SU-DHL-6 (cell line): ENCODE results near the gene SIDT2.

Experiments used
- H2AFZ ChIP-seq: fragments of 200-600 bp; sonication (generic); 2 replicates; pipeline ENCODE4 v1.6.1; 2014; ENCODE audit warnings: low read depth, mild to moderate bottlenecking, moderate library complexity, mixed read lengths, antibody characterized with exemption, low read length; ENCODE audit not compliant: severe bottlenecking
- H3F3A ChIP-seq: fragments of 200-600 bp; shearing (Covaris generic); 2 replicates; pipeline ENCODE4 v1.6.0; 2016; ENCODE audit warnings: antibody characterized with exemption, mild to moderate bottlenecking; ENCODE audit not compliant: insufficient read depth
- H3K27ac ChIP-seq: fragments of 200-600 bp; sonication (generic); 2 replicates; pipeline ENCODE4 v1.5.1; 2016; ENCODE audit warnings: low read depth, mild to moderate bottlenecking, low read length, moderate library complexity, mixed read lengths
- H3K27me3 ChIP-seq: fragments of 200-600 bp; sonication (generic), shearing (Covaris generic); 2 replicates; pipeline ENCODE4 v1.6.0; 2014; ENCODE audit warnings: mild to moderate bottlenecking, low read length
- H3K36me3 ChIP-seq: fragments of 200-600 bp; sonication (generic); 2 replicates; pipeline ENCODE4 v1.6.1; 2014; ENCODE audit warnings: mild to moderate bottlenecking, low read length, mixed read lengths
- H3K4me2 ChIP-seq: fragments of 300-600, 200-600 bp; shearing (Covaris generic), sonication (generic); 2 replicates; pipeline ENCODE4 v1.6.0; 2014; ENCODE audit warnings: low read length, low read depth, mild to moderate bottlenecking; ENCODE audit not compliant: poor library complexity, severe bottlenecking
- H3K4me3 ChIP-seq: fragments of 200-600 bp; sonication (generic); 2 replicates; pipeline ENCODE4 v1.5.1; 2014; ENCODE audit warnings: antibody characterized with exemption, low read length, mild to moderate bottlenecking, mixed read lengths; ENCODE audit not compliant: insufficient read depth, poor library complexity, severe bottlenecking
- H3K79me2 ChIP-seq: fragments of 200-600 bp; sonication (generic); 2 replicates; pipeline ENCODE4 v1.6.1; 2014; ENCODE audit warnings: mild to moderate bottlenecking, low read length, moderate library complexity; ENCODE audit not compliant: insufficient read depth
- H3K9ac ChIP-seq: fragments of 200-600 bp; sonication (generic); 2 replicates; pipeline ENCODE4 v1.7.0; 2014; ENCODE audit warnings: mild to moderate bottlenecking, low read length
- H3K9me2 ChIP-seq: fragments of 200-600 bp; sonication (generic); replicated peaks from 2 replicates; pipeline ENCODE4 v1.6.1; 2014; ENCODE audit warnings: low read length; ENCODE audit not compliant: insufficient read depth
- H3K9me3 ChIP-seq: fragments of 200-600 bp; sonication (generic); 2 replicates; pipeline ENCODE4 v1.6.1; 2014; ENCODE audit warnings: low read length, mixed read lengths; ENCODE audit not compliant: insufficient read depth
- H4K20me1 ChIP-seq: fragments of 200-600 bp; sonication (generic); 2 replicates; pipeline ENCODE4 v1.6.1; 2014; ENCODE audit warnings: low read depth, mild to moderate bottlenecking, antibody characterized with exemption, low read length, moderate library complexity, mixed read lengths
- EZH2phosphoT487 ChIP-seq: fragments of 200-600 bp; sonication (generic), shearing (Covaris generic); conservative IDR thresholded peaks from 2 replicates; pipeline ENCODE4 v1.6.1; 2018; ENCODE audit warnings: mild to moderate bottlenecking, antibody characterized with exemption, low read length, moderate library complexity, mixed read lengths
- TF ChIP-seq, protein P1 (sequence below): fragments of 200-600 bp; sonication (generic); IDR thresholded peaks from one replicate; pipeline ENCODE4 v1.5.1; 2017; ENCODE audit warnings: antibody characterized with exemption, mild to moderate bottlenecking, low read length, moderate library complexity; ENCODE audit not compliant: insufficient read depth, poor library complexity, severe bottlenecking

SIDT2 gene

GRCh38 chr11:117179048-117179999, 781 bp downstream of the SIDT2 start:
- peak overlapping the region; percentile 35 for H2AFZ ChIP-seq

GRCh38 chr11:117180020-117180419, 1.5 kb downstream of the SIDT2 start:
- Histone ChIP-seq H3K9me2 (no peaks in the 10 kb centered on the region), H3K27me3 (no peaks in the 10 kb centered on the region), H3K9me3 (no peaks in the 10 kb centered on the region), H3K79me2 (no peaks in the 10 kb centered on the region), H3K27ac (peak overlapping the region; percentile 36), H2AFZ (no peak overlapping the region), H3K4me3 (peak overlapping the region; percentile 71), H3K4me2 (peak overlapping the region; percentile 77), H3F3A (peaks cover 3% of the 10 kb centered on the region), H3K9ac (peak overlapping the region; percentile 70), H3K36me3 (no peaks in the 10 kb centered on the region), H4K20me1 (no peaks in the 10 kb centered on the region)
- TF ChIP-seq EZH2phosphoT487 = no peak
- TF ChIP-seq, protein P1, sequence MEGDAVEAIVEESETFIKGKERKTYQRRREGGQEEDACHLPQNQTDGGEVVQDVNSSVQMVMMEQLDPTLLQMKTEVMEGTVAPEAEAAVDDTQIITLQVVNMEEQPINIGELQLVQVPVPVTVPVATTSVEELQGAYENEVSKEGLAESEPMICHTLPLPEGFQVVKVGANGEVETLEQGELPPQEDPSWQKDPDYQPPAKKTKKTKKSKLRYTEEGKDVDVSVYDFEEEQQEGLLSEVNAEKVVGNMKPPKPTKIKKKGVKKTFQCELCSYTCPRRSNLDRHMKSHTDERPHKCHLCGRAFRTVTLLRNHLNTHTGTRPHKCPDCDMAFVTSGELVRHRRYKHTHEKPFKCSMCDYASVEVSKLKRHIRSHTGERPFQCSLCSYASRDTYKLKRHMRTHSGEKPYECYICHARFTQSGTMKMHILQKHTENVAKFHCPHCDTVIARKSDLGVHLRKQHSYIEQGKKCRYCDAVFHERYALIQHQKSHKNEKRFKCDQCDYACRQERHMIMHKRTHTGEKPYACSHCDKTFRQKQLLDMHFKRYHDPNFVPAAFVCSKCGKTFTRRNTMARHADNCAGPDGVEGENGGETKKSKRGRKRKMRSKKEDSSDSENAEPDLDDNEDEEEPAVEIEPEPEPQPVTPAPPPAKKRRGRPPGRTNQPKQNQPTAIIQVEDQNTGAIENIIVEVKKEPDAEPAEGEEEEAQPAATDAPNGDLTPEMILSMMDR = no peak

More at GRCh38 chr11:117179048-117179999, 781 bp downstream of the SIDT2 start:
- no peaks in the 10 kb centered on the region for H3K9me3 ChIP-seq
- peak overlapping the region; percentile 77 for H3K4me2 ChIP-seq
- H3F3A ChIP-seq = peaks cover 3% of the 10 kb centered on the region
- peak overlapping the region; percentile 70 for H3K9ac ChIP-seq
- H3K9me2 ChIP-seq = no peaks in the 10 kb centered on the region
- no peaks in the 10 kb centered on the region for H4K20me1 ChIP-seq
- no peaks in the 10 kb centered on the region for H3K36me3 ChIP-seq
- H3K4me3 ChIP-seq = peak overlapping the region; percentile 71
- H3K27ac ChIP-seq = peak overlapping the region; percentile 36
- no peaks in the 10 kb centered on the region for H3K27me3 ChIP-seq
- H3K79me2 ChIP-seq = no peaks in the 10 kb centered on the region
- no peak for TF ChIP-seq EZH2phosphoT487
- TF ChIP-seq, protein P1 = no peak

- Histone ChIP-seq H3K4me3 (no peak overlapping the region), H3K27me3 (no peaks in the 10 kb centered on the region), H3K79me2 (no peaks in the 10 kb centered on the region), H3K36me3 (no peaks in the 10 kb centered on the region), H3K27ac (no peak overlapping the region), H3F3A (peaks cover 3% of the 10 kb centered on the region), H3K9ac (peak overlapping the region; percentile 23; the same call in 1 of the 2 replicates), H4K20me1 (no peaks in the 10 kb centered on the region), H3K9me3 (no peaks in the 10 kb centered on the region), H2AFZ (peak overlapping the region; percentile 95), H3K4me2 (peak overlapping the region; percentile 77), H3K9me2 (no peaks in the 10 kb centered on the region)
- TF ChIP-seq EZH2phosphoT487 = no peak
- TF ChIP-seq, protein P1 = peak; percentile 67
Observed at GRCh38 chr11:117180661-117181585, 2.4 kb downstream of the SIDT2 start.
